ENCODE results near the gene LIN7A. TPM values are rescaled to one million over a fixed set of nuclear protein-coding genes. Genes with fewer than 3 reads are reported as not detected.

LIN7A gene
- total and polyA plus RNA-seq, 12 donors = 0.35 to 6.0 (median 2.7) TPM

- no peak for DNase-seq
- H3K9me3 ChIP-seq (replicated peaks in 1 of 3) = no peaks in the 10 kb centered on the region
- WGBS, 4 donors = 22 to 36% (median 29%) methylated on average over 3 of the region's 3 CpGs
- no peaks in the 10 kb centered on the region for H3K27me3 ChIP-seq
- intact Hi-C loops (cut with DNase I) = no loop called here
- H3K4me3 ChIP-seq = no peak overlapping the region
- H3K4me1 ChIP-seq (replicated peaks in 1 of 2) = no peaks in the 10 kb centered on the region
- H3K27ac ChIP-seq = no peak overlapping the region
- TF ChIP-seq POLR2A (IDR thresholded peaks at IDR 0.05) (no peak), CTCF (IDR thresholded peaks at IDR 0.05) (no peak)
- H3K36me3 ChIP-seq (replicated peaks in 1 of 2) = no peaks in the 10 kb centered on the region
Observed at GRCh38 chr12:80979251-80979650, 41.5 kb upstream of the LIN7A start.

- Histone ChIP-seq H3K36me3 (replicated peaks in 1 of 2) (no peaks in the 10 kb centered on the region), H3K27me3 (no peaks in the 10 kb centered on the region), H3K4me3 (no peak overlapping the region), H3K27ac (no peak overlapping the region), H3K4me1 (replicated peaks in 1 of 2) (no peaks in the 10 kb centered on the region), H3K9me3 (replicated peaks in 1 of 3) (peaks cover 0 to 5% (median 0%) of the 10 kb centered on the region in 3 donors)
- no peak for DNase-seq
- intact Hi-C loops (cut with DNase I) = no loop called here
- WGBS, 4 donors = 63 to 83% (median 69%) methylated on average over 6 of the region's 6 CpGs
- no peak for TF ChIP-seq POLR2A (IDR thresholded peaks at IDR 0.05)
- no peak for TF ChIP-seq CTCF (IDR thresholded peaks at IDR 0.05)
Observed at GRCh38 chr12:80977346-80977745, 39.6 kb upstream of the LIN7A start.

- Histone ChIP-seq H3K27ac (no peak overlapping the region), H3K27me3 (no peaks in the 10 kb centered on the region), H3K4me3 (no peak overlapping the region), H3K9me3 (replicated peaks in 1 of 3) (peaks cover 0 to 9% (median 0%) of the 10 kb centered on the region in 3 donors), H3K4me1 (replicated peaks in 1 of 2) (no peaks in the 10 kb centered on the region), H3K36me3 (replicated peaks in 1 of 2) (no peaks in the 10 kb centered on the region)
- intact Hi-C loops (cut with DNase I) = no loop called here
- no peak for DNase-seq
- no peak for TF ChIP-seq CTCF (IDR thresholded peaks at IDR 0.05)
- no peak for TF ChIP-seq POLR2A (IDR thresholded peaks at IDR 0.05)
Observed at GRCh38 chr12:80968326-80968725, 30.6 kb upstream of the LIN7A start.

- Histone ChIP-seq H3K36me3 (replicated peaks in 1 of 2) (no peaks in the 10 kb centered on the region), H3K4me1 (replicated peaks in 1 of 2) (no peaks in the 10 kb centered on the region), H3K4me3 (no peak overlapping the region), H3K27ac (no peak overlapping the region), H3K9me3 (replicated peaks in 1 of 3) (peaks cover 0 to 6% (median 0%) of the 10 kb centered on the region in 3 donors), H3K27me3 (no peaks in the 10 kb centered on the region)
- intact Hi-C loops (cut with DNase I) = no loop called here
- TF ChIP-seq CTCF (IDR thresholded peaks at IDR 0.05) (no peak), POLR2A (IDR thresholded peaks at IDR 0.05) (no peak)
- no peak for DNase-seq
- WGBS, 4 donors = 61 to 72% (median 66%) methylated on average over 3 of the region's 3 CpGs
Observed at GRCh38 chr12:80967565-80967964, 29.8 kb upstream of the LIN7A start.

Measured in adrenal gland (tissue), 12 donors.